C4-2B (cell line): ENCODE measurements around the gene DDX5.

Source experiments
- CTCF ChIP-seq: fragments of 450-650 bp; conservative IDR thresholded peaks from 2 replicates; pipeline ENCODE4 v1.5.1; 2017; ENCODE audit warnings: mild to moderate bottlenecking
- ZFX ChIP-seq: fragments of 450-650 bp; IDR thresholded peaks from 2 replicates; pipeline ENCODE4 v1.6.1; 2017

- no peak for TF ChIP-seq CTCF
- no peak for TF ChIP-seq ZFX
Observed at GRCh38 chr17:64494121-64494520, 12.0 kb downstream of the DDX5 start.
